Kasumi-1 (cell line): ENCODE results near the gene ZDHHC4.

Experiments
- DNase-seq, 2 experiments: peaks; one replicate each; lab custom pipeline; 2025; lab: John Stamatoyannopoulos, UW

The ZDHHC4 gene

GRCh38 chr7:6606866-6607583 lies 29.8 kb downstream of the ZDHHC4 start:
- DNase-seq = no peak

DNA sequence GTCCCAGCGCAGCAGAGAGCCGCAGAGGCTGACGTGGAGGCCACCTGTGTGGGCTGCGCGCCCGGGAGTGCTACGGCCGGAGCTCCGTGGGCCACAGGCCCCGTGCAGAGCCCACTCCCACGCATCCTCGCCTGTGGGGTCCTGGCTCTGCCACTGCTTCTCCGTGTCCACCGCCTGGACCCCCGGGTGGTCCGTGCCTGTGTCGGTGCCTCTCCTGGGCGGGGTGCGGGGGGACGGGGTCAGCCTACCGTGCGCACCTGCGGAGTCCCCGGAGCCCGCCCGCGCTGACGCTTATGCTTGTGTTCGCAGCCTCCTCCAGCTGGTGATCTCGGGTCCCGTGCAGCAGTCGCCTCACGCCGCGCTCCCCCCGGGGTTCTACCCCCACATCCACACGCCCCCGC lies 30.4 kb downstream of the ZDHHC4 start:
- DNase-seq = no peak

- no peak for DNase-seq
These were observed 30.8 kb downstream of the ZDHHC4 start for GRCh38 chr7:6608081-6608480.

GRCh38 chr7:6608794-6609193 lies 31.5 kb downstream of the ZDHHC4 start:
- DNase-seq = no peak

DNA sequence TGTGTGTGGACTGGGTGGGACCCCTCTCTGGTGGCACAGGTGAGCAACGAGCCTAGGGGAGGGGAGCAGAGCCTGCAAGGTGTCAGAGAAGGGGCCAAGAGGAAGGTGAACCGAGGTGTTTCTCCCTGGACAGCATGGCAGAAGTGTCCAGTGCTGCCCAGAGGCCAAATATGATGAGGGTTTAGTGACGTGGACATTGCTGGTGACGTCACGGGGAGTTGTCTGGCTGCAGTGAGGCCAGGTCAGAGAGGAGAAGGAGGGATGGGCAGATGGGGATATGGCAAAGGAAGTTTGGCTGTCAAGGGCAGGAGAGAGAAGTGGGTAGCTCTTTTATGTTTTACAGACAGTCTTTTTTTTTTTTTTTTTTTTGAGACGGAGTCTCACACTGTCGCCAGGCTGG lies 35.6 kb downstream of the ZDHHC4 start:
- no peak for DNase-seq

- DNase-seq = no peak
These were observed 36.5 kb downstream of the ZDHHC4 start for GRCh38 chr7:6613706-6614105.

GRCh38 chr7:6614953-6615722 lies 37.9 kb downstream of the ZDHHC4 start, which contains the start of gene ZNF853:
ZNF853 (plus strand) TSS chr7:6615610; CDS start chr7:6616175, 565 bp downstream.
- no peak for DNase-seq

- no peak for DNase-seq
These were observed 38.7 kb downstream of the ZDHHC4 start for GRCh38 chr7:6615723-6616555.

- DNase-seq = no peak
These were observed 39.8 kb downstream of the ZDHHC4 start for GRCh38 chr7:6616854-6617643.

- DNase-seq = no peak
These were observed 41.4 kb downstream of the ZDHHC4 start for GRCh38 chr7:6618621-6619020.

- DNase-seq = no peak
These were observed 42.7 kb downstream of the ZDHHC4 start for GRCh38 chr7:6619961-6620360.

DNA sequence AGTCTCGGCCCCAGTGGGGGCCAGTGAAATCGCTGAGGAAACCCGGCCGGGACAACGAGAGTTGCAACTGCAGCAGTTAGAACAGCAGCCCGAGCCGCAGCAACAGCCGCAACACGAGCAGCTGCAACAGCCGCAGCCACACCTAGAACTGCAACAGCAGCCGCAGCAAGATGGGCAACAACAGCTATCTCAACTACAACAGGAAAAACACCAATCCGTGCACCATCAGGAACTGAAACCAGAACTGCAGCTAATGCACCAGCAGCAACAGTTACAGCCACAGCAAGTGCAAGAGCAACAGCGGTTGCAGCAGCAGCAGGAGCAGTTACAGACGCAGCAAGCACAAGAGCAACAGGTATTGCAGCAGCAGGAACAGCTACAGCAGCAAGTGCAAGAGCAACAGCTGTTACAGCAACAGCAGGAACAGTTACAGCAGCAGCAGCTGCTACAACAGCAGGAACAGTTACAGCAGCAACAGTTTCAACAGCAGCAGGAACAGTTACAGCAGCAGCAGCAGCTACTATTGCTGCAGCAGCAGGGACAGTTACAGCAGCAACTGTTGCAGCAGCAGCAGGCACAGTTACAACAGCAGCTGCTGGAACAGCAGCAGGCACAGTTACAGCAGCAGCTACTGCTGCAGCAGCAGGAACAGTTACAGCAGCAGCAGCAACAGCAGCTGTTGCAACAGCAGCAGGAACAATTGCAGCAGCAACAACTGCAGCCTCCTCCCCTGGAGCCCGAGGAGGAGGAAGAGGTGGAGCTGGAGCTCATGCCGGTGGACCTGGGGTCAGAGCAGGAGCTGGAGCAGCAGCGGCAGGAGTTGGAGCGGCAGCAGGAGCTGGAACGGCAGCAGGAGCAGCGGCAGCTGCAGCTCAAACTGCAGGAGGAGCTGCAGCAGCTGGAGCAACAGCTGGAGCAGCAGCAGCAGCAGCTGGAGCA lies 44.2 kb downstream of the ZDHHC4 start:
- DNase-seq = no peak

- no peak for DNase-seq
These were observed 45.0 kb downstream of the ZDHHC4 start for GRCh38 chr7:6622134-6622710.

DNA sequence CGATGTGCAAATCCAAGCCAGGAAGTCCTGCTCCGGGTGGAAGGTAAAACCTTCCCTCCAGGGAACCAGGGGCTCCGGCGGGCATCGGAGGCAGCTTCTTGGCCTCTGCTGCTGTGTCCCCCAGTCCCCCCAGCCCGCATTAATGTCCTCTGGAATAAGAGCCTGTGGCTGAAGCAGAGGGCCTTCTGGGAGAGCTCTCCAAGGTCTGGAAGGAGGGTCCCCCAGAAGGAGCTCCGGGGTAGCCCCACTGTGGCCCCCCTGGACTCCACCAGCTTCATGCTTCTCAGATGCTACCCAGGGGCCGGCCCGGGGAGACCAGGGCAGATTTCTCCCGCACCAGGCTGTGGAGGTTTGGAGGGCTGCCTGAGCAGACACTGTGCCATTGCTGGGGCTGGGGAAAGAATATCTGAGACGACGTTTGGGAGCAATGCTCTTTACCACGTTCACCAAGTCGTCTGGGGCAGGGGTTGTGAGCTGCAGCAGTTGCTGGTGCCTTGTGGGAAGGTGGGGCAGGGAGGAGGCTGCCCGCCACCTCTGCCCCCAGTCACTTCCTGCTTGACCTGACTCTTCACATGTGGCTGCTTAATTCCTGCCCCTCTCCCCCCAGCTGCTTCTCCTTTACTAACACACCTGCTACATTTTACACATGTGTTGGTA lies 46.5 kb downstream of the ZDHHC4 start:
- no peak for DNase-seq

DNA sequence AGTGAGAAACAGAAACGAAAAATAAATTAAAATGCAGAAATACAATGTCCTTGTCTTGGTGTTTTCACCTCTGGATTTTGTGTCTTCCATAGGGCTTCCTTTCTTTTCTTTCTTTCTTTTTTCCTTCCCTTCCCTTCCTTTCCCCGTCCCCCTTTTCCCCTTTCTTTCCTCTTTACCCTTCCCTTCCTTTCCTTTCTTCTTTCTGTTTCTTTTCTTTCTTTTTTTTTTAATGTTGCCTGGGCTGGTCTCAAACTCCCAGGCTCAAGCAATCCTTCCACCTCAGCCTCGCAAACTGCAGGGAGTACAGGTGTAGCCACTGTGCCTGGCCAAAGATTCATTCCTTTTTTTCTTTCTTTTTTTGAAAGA lies 47.0 kb downstream of the ZDHHC4 start:
- DNase-seq = no peak

GRCh38 chr7:6628045-6628444 lies 50.8 kb downstream of the ZDHHC4 start:
- no peak for DNase-seq

- DNase-seq = no peak
These were observed 53.0 kb downstream of the ZDHHC4 start for GRCh38 chr7:6630007-6630849.

- no peak for DNase-seq
These were observed 54.4 kb downstream of the ZDHHC4 start for GRCh38 chr7:6631605-6632004.

- DNase-seq = no peak
These were observed 56.8 kb downstream of the ZDHHC4 start for GRCh38 chr7:6634021-6634420.
